Liver (tissue), 9 donors: Measurements from ENCODE around the gene BTBD17. TPM values are rescaled to one million over a fixed set of nuclear protein-coding genes. Genes with fewer than 3 reads are reported as not detected.

Experiments used
- DNase-seq: peaks from one replicate; pipeline ENCODE4 v3.0.0-alpha.2; 2017; ENCODE audit warnings: low spot score
- H3K27ac ChIP-seq, 2 donors: one replicate each; pipeline ENCODE4 v1.7.0; 2013; ENCODE audit warnings: inconsistent platforms in 2 of 2, low read length in 2 of 2, control low read depth in 1 of 2, low read depth in 1 of 2, mild to moderate bottlenecking in 1 of 2
- H3K27me3 ChIP-seq, 4 donors: one replicate each; pipeline versions ENCODE4 v1.6.1 to v1.7.0; 2013; ENCODE audit warnings: low read length in 3 of 4, inconsistent platforms in 1 of 4, mild to moderate bottlenecking in 1 of 4, moderate library complexity in 1 of 4; ENCODE audit not compliant: control insufficient read depth in 4 of 4, insufficient read depth in 4 of 4
- H3K36me3 ChIP-seq, 4 donors: one replicate each; pipeline versions ENCODE4 v1.6.1 to v1.7.0; 2013; ENCODE audit warnings: low read length in 3 of 4, mild to moderate bottlenecking in 3 of 4, low read depth in 1 of 4, moderate library complexity in 1 of 4; ENCODE audit not compliant: control insufficient read depth in 4 of 4, insufficient read depth in 3 of 4
- H3K4me1 ChIP-seq, 4 donors: one replicate each; pipeline versions ENCODE4 v1.6.1 to v1.7.0; 2013; ENCODE audit warnings: low read length in 3 of 4, mild to moderate bottlenecking in 3 of 4, moderate library complexity in 1 of 4; ENCODE audit not compliant: control insufficient read depth in 4 of 4, insufficient read depth in 4 of 4
- H3K4me3 ChIP-seq, 3 donors: one replicate each; pipeline versions ENCODE4 v1.6.1 to v1.7.0; 2013; ENCODE audit warnings: low read length in 3 of 3, control low read depth in 1 of 3, low read depth in 1 of 3, mild to moderate bottlenecking in 1 of 3
- H3K9ac ChIP-seq, 2 donors: one replicate each; pipeline ENCODE4 v1.7.0; 2013; ENCODE audit warnings: low read length in 2 of 2, mild to moderate bottlenecking in 2 of 2, moderate library complexity in 2 of 2, control low read depth in 1 of 2, low read depth in 1 of 2
- H3K9me3 ChIP-seq, 4 donors: one replicate each; pipeline versions ENCODE4 v1.6.1 to v1.7.0; 2013; ENCODE audit warnings: low read length in 3 of 4; ENCODE audit not compliant: control insufficient read depth in 4 of 4
- EGR1 ChIP-seq, 2 donors: IDR thresholded peaks; 2 replicates each; pipeline ENCODE4 v1.6.1; 2016 to 2018; ENCODE audit warnings: antibody characterized with exemption in 2 of 2, low read depth in 2 of 2
- FOXA1 ChIP-seq: IDR thresholded peaks from 2 replicates; pipeline ENCODE4 v1.6.1; 2016; ENCODE audit warnings: antibody characterized with exemption
- FOXA2 ChIP-seq: IDR thresholded peaks from 2 replicates; pipeline ENCODE4 v1.6.1; 2016; ENCODE audit warnings: antibody characterized with exemption
- GABPA ChIP-seq, 2 donors: IDR thresholded peaks in 1 of 2; conservative IDR thresholded peaks in 1 of 2; 2 replicates each; pipeline ENCODE4 v1.6.1; 2016; ENCODE audit warnings: antibody characterized with exemption in 2 of 2, mild to moderate bottlenecking in 1 of 2, moderate library complexity in 1 of 2
- HNF4A ChIP-seq, 2 donors: conservative IDR thresholded peaks; 2 replicates each; pipeline ENCODE4 v1.6.1; 2016; ENCODE audit warnings: antibody characterized with exemption in 2 of 2, mild to moderate bottlenecking in 2 of 2
- HNF4G ChIP-seq: IDR thresholded peaks from 2 replicates; pipeline ENCODE4 v1.6.1; 2016; ENCODE audit warnings: antibody characterized with exemption
- JUND ChIP-seq, 2 donors: IDR thresholded peaks; 2 replicates each; pipeline ENCODE4 v1.6.1; 2016; ENCODE audit warnings: antibody characterized with exemption in 2 of 2
- NR2F2 ChIP-seq: IDR thresholded peaks from 2 replicates; pipeline ENCODE4 v1.6.1; 2016; ENCODE audit warnings: antibody characterized with exemption
- RAD21 ChIP-seq, 2 donors: IDR thresholded peaks; 2 replicates each; pipeline ENCODE4 v1.6.1; 2016; ENCODE audit warnings: antibody characterized with exemption in 2 of 2, mild to moderate bottlenecking in 2 of 2
- REST ChIP-seq: IDR thresholded peaks from 2 replicates; pipeline ENCODE4 v1.6.1; 2016; ENCODE audit warnings: antibody characterized with exemption, mild to moderate bottlenecking
- RXRA ChIP-seq, 2 donors: IDR thresholded peaks; 2 replicates each; pipeline ENCODE4 v1.6.1; 2017 to 2018; ENCODE audit warnings: antibody characterized with exemption in 2 of 2, mild to moderate bottlenecking in 1 of 2
- SP1 ChIP-seq: IDR thresholded peaks from 2 replicates; pipeline ENCODE4 v1.6.1; 2018; ENCODE audit warnings: antibody characterized with exemption, mild to moderate bottlenecking
- TAF1 ChIP-seq: conservative IDR thresholded peaks from 2 replicates; pipeline ENCODE4 v1.6.1; 2016; ENCODE audit warnings: antibody characterized with exemption, mild to moderate bottlenecking
- WGBS: extraction: QIAGEN DNeasy Blood & Tissue Kit; methylation state at CpG from one replicate; pipeline ENCODE4 v1.1.7; 2013; 5-methylcytosine and 5-hydroxymethylcytosine counted together
- polyA plus RNA-seq, 2 donors: library from polyadenylated mRNA; stranded (reverse) in 1 of 2; unstranded in 1 of 2; fragments of 200-250 nt in 1 of 2; fragments of >200 nt in 1 of 2; fragmentation: Nextera tagmentation in 1 of 2; extraction: Ambion mirVana in 1 of 2; gene quantifications; one replicate each; pipeline versions ENCODE4 v1.2.1 to v1.2.3, GENCODE V29; 2013 to 2015
- total RNA-seq, 2 donors: library from RNA; depleted of rRNA; stranded (reverse); fragments of >200 nt; gene quantifications; one replicate each; pipeline ENCODE4 v1.2.3, GENCODE V29; 2014
- TF ChIP-seq, protein P1 (sequence below): IDR thresholded peaks from 2 replicates; pipeline ENCODE4 v1.6.1; 2016; ENCODE audit warnings: antibody characterized with exemption
- TF ChIP-seq, protein P2 (sequence below): IDR thresholded peaks from 2 replicates; pipeline ENCODE4 v1.6.1; 2016; ENCODE audit warnings: antibody characterized with exemption
- TF ChIP-seq, protein P3 (sequence below): IDR thresholded peaks from 2 replicates; pipeline ENCODE4 v1.6.1; 2016; ENCODE audit warnings: antibody characterized with exemption
- donor health status: healthy.
- donor health status: healthy.
- donor health status: healthy.
- donor health status: healthy.
- donor health status: healthy.

The BTBD17 gene
- total and polyA plus RNA-seq, 4 donors = not detected

GRCh38 chr17:74330446-74330845 is 31.2 kb downstream of the BTBD17 start:
- no peaks in the 10 kb centered on the region for H3K36me3 ChIP-seq
- no peak for DNase-seq
- WGBS = 45% methylated on average over 8 of the region's 8 CpGs
- no peak overlapping the region for H3K27ac ChIP-seq
- H3K9ac ChIP-seq = no peak overlapping the region
- no peak overlapping the region for H3K4me3 ChIP-seq
- TF ChIP-seq RAD21 (IDR thresholded peaks at IDR 0.05) (no peak), REST (no peak)
- TF ChIP-seq, protein P1, sequence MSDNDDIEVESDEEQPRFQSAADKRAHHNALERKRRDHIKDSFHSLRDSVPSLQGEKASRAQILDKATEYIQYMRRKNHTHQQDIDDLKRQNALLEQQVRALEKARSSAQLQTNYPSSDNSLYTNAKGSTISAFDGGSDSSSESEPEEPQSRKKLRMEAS = no peak
- H3K4me1 ChIP-seq = peaks cover 0 to 12% (median 7%) of the 10 kb centered on the region in 4 donors
- no peaks in the 10 kb centered on the region for H3K9me3 ChIP-seq
- H3K27me3 ChIP-seq = peaks cover 0 to 6% (median 3%) of the 10 kb centered on the region in 4 donors

GRCh38 chr17:74329378-74329777 is 32.3 kb downstream of the BTBD17 start:
- H3K9ac ChIP-seq = no peak overlapping the region
- H3K27me3 ChIP-seq = peaks cover 0 to 8% (median 6%) of the 10 kb centered on the region in 4 donors
- no peak overlapping the region for H3K27ac ChIP-seq
- H3K4me3 ChIP-seq = no peak overlapping the region
- DNase-seq = no peak
- H3K9me3 ChIP-seq = no peaks in the 10 kb centered on the region
- no peaks in the 10 kb centered on the region for H3K36me3 ChIP-seq
- TF ChIP-seq FOXA2 (no peak), FOXA1 (no peak), GABPA (IDR thresholded peaks at IDR 0.05 in 1 of 2, conservative IDR thresholded peaks at IDR 0.05 in 1 of 2) (no peak), RXRA (IDR thresholded peaks at IDR 0.05) (no peak), HNF4A (conservative IDR thresholded peaks at IDR 0.05) (no peak), RAD21 (IDR thresholded peaks at IDR 0.05) (no peak), EGR1 (IDR thresholded peaks at IDR 0.05; ENCODE audit: low read depth in 2 of 2) (no peak), TAF1 (no peak)
- TF ChIP-seq, protein P2, sequence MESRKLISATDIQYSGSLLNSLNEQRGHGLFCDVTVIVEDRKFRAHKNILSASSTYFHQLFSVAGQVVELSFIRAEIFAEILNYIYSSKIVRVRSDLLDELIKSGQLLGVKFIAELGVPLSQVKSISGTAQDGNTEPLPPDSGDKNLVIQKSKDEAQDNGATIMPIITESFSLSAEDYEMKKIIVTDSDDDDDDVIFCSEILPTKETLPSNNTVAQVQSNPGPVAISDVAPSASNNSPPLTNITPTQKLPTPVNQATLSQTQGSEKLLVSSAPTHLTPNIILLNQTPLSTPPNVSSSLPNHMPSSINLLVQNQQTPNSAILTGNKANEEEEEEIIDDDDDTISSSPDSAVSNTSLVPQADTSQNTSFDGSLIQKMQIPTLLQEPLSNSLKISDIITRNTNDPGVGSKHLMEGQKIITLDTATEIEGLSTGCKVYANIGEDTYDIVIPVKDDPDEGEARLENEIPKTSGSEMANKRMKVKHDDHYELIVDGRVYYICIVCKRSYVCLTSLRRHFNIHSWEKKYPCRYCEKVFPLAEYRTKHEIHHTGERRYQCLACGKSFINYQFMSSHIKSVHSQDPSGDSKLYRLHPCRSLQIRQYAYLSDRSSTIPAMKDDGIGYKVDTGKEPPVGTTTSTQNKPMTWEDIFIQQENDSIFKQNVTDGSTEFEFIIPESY = no peak
- TF ChIP-seq, protein P3, sequence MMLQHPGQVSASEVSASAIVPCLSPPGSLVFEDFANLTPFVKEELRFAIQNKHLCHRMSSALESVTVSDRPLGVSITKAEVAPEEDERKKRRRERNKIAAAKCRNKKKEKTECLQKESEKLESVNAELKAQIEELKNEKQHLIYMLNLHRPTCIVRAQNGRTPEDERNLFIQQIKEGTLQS = no peak
- 68% methylated on average over 3 of the region's 3 CpGs for WGBS
- peaks cover 0 to 15% (median 8%) of the 10 kb centered on the region in 4 donors for H3K4me1 ChIP-seq

- WGBS = 92% methylated on average over 3 of the region's 3 CpGs
- H3K4me3 ChIP-seq = no peak overlapping the region
- no peak overlapping the region for H3K9ac ChIP-seq
- no peak for DNase-seq
- H3K36me3 ChIP-seq = no peaks in the 10 kb centered on the region
- H3K27me3 ChIP-seq = peaks cover 0 to 8% (median 6%) of the 10 kb centered on the region in 4 donors
- H3K9me3 ChIP-seq = no peaks in the 10 kb centered on the region
- no peak overlapping the region for H3K27ac ChIP-seq
- H3K4me1 ChIP-seq = peaks cover 0 to 15% (median 8%) of the 10 kb centered on the region in 4 donors
- TF ChIP-seq HNF4A (conservative IDR thresholded peaks at IDR 0.05) (no peak), RAD21 (IDR thresholded peaks at IDR 0.05) (no peak), NR2F2 (no peak), JUND (IDR thresholded peaks at IDR 0.05) (no peak), HNF4G (no peak), EGR1 (IDR thresholded peaks at IDR 0.05; ENCODE audit: low read depth in 2 of 2) (no peak), REST (no peak), FOXA1 (no peak), SP1 (no peak)
- TF ChIP-seq, protein P1 = no peak
- TF ChIP-seq, protein P2 = no peak
Observed at GRCh38 chr17:74328487-74328886, 33.2 kb downstream of the BTBD17 start.
